T-helper 2 cell treated with Interferon-gamma antibody and Interleukin-4, amounts not matched to agents 100 ng/mL and 5 ng/mL, for 36 hours (primary cell): ENCODE results near the gene RAB38. TPM values are rescaled to one million over a fixed set of nuclear protein-coding genes. Genes with fewer than 3 reads are reported as not detected.

ENCODE experiments used
- intact Hi-C: fragments of 100-400 bp; cut with micrococcal nuclease; formaldehyde crosslinking; loops from one replicate; pipeline ENCODE4 v1.15.1; 2023
- total RNA-seq: library from RNA; stranded (reverse); gene quantifications from 2 replicates; pipeline ENCODE4 v1.2.3, GENCODE V29; 2022

The RAB38 gene
- total RNA-seq, 1 donor from 2014 or later, result 1.6 TPM

DNA sequence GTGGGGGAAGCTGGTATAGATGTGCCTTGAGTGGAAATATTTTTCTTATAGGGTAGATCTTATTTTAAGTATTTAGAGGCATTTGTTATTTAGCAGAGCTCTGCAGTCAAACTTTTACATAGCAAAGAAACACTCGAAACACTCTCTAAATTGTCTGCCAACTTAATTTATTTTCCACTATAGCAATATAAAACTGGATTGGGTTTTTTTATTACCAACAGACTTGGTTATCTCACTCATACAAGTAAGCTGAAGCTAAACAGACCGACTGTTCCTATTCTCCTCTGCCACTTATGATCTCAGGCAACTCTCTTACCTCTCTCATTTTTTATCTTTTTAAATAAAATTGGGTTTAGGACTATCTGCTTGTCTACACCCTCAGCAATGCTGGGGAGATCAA, 4.6 kb downstream of the RAB38 start:
- intact Hi-C loops, result no loop called here

DNA sequence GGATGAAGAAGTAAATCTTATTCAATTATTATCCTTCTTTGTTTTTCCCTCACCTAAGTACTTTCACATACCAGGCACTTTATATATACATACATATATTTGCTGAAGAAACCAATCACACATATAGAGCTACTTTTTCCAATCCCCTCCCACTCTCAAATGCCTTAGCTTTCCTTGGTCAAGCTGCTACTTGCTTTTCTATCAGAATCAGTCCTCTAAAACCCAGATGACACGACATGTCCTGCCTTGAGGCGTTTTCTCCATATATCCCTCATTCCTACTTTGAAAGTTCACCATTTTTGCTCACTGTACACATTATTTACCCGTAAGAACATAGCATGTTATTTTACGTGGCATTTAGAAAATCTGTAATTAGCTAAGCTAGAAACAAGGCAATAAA, 5.4 kb downstream of the RAB38 start:
- intact Hi-C loops, result no loop called here

DNA sequence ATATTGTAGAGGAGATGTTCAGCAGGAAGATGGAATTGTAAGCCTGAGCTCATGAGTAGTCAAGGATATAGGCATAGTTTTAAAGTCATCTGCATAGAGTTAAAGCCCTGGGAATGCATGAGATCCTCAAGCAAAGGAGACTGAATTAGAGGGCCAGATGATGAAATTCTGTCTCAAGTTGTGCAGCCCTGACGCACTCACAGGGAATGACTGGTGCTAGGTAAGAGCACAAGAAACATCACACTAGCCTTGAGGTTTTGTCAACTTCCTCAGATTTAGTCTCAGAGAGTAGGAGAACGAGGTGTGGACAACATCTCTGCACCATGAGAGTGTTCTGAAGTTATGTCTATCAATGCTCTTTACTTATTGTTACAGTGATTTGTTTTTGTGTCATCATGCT, 5.8 kb downstream of the RAB38 start:
- intact Hi-C loops, result no loop called here

DNA sequence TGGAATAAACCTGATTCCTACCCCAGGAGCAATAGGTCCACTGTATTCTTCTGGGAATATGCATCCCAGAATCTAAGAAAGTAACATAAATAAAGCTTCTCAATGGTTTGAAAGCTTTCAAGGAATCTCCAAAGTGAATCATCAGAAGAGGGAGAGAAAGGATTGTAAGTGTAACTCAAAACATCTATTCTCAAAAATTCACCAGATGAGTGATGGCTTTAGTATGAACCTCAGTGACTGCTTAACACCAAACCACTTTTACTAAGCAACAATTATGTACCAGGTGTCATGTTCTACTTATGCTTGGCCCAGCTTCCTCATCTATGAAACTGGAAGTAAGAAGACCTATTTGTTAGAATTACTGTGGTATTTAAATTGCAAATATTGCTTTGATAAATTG, 7.4 kb downstream of the RAB38 start:
- intact Hi-C loops, result no loop called here

DNA sequence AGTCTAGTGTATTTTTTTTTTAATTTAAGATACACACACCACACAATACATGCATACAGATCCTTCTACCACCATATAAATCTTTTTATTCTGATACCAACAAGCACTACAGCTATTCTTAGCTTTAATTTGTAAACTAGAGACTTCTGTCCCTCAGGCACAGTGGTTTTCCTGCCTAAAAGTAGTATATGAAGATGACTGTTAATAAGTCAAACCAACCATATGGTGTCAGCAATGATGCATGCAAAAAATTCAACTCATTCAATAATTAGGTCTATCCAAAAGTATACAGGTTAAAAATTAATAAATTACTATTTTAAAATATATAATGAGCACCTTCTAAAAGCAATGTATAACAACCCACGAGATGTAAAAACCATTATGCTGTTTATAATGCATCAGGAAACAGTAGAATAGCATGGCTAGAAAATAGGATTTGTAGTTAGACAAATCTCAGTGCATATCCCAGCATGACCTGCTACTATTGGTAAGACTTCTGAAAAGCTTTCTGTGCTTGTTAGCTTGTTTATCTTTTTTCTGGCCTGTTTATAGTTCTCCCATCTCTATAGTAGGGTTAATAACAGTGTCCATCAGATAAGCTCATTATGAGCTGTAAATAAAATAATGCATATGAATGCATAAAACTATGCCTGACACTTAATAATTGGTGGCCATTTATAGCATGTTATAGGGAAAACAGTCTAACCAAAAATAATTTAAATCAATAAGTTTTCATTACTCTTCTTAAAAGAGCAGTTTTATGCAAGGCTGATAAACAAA, 10.2 kb downstream of the RAB38 start:
- intact Hi-C loops, result no loop called here

DNA sequence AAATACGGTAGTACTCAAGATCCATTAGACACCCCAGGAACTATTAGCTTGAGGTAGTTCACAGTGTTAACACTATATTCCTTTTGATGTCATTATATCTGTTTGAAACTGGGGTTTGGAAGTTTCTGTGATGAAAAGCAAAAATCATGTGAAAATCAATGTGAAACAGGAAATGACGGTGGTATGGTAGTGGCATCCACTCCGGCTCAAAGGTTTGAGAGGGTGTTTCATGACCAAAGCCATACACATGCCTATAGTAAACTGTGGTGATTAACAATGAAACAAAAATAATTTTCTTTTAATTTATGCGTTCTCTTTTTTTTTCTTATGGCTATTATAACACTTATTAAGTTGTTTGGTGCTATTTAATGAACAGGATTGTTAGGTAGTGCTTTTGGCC, 10.9 kb downstream of the RAB38 start:
- intact Hi-C loops, result no loop called here

DNA sequence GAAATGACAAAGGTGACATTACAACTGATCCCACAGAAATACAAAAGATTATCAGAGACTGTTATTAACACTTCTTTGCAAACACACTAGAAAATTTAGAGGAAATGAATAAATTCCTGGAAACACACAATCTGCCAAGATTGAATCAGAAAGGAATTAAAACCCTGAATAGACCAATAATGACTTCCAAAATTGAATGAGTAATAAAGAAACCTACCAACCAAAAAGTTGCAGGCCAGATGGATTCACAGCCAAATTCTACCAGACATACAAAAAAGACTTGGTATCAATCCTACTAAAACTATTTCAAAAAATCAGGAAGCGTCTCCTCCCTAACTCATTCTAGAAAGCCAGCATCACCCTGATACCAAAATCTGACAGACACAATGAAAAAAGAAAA, 17.2 kb downstream of the RAB38 start:
- intact Hi-C loops, result no loop called here

DNA sequence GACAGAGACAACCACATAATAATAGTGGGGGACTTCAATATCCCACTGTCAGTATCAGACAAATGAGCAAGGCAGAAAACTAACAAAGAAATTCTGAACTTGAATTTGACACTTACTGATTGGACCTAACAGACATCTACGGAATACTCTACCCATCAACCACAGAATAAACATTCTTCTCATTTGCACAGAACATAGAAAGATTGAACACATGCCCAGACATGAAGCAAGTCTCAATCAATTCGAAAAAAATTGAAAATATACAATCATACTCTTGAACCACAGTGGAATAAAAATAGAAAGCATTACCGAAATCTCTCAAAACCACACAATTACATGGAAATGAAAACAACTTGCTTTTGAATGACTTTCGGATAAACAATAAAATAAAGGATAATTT, 17.9 kb downstream of the RAB38 start:
- intact Hi-C loops, result no loop called here

DNA sequence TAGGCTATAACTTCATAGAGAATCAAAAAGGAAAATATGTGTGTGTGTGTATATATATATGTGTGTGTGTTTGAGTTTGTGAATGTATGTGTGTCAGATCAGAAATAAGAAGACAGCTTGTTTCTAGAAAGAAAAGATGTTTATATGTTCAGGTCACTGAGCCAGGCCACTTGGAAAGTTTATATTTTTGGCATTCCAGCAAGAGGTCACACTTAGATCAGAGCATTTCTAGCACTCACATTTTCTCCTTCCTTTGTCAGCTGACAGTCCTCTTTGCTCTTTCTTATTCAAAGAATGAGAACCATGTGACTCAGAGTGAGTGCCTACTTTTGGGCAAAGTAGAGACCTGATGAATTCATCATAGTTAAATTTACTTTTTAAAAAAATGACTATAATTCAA, 22.9 kb downstream of the RAB38 start:
- intact Hi-C loops, result no loop called here

DNA sequence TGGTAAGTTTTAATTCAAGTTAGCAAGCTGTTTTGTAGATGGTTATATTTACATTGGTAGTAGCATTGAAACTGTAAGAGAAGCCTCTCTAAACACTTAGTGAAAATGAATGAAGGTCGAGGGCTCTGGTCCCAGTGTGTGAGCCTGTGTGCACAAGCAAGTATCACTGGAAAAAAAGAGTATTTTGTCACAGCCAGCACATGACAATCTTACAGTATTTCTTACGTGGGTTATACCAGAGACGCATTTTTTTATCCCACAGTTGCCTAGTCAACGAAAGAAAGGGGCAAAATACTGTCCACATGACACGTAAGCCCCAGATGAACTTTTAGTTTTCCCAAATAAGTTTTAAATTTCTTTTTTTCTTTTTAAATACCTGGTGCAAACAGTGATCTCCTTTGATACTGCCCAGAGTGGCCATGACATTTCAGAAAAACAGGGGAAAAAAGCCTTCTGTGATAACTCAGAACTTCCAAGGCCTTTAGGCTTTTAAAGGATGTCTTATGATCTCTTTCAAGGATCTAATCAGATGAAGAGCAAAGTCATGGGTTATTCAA, 23.5 kb downstream of the RAB38 start:
- intact Hi-C loops, result no loop called here

DNA sequence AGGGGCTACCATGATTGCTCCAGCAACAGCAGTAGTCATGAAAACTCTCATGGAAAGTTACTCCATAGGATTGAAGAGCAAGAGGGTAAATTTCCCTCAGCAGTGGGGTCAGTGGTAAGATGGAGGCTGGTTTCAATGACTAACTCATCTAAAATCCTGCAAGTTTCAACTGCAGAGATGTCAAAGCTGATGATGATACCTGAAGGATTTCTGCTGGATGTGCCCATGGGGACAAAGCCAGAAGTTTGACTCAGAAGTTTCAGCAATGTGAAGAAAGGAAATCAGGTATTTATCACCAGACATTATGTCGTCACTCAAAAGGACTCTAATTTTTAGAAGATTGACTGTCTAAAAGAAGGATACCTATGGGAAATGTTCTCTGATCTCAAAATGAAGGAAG, 29.1 kb downstream of the RAB38 start:
- intact Hi-C loops, result no loop called here

DNA sequence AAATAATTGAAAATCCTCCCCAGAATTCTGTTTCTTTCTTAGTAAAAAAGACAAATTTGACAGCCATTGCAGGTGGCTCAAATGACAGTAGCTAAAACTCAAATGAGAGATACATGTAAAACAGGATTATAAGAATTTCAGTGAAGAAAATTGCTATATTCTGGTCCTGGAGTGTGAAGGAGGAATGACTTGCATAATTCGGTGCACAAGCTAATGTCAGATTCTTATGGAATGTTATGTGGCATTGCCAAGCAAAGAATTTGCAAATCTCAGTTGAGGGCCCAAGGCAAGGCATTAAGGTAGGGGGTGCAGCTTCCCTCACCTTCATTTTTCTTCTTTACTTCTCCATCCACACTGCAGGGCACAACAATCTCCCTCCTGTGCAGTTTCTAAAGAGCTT, 35.4 kb downstream of the RAB38 start:
- intact Hi-C loops, result no loop called here

DNA sequence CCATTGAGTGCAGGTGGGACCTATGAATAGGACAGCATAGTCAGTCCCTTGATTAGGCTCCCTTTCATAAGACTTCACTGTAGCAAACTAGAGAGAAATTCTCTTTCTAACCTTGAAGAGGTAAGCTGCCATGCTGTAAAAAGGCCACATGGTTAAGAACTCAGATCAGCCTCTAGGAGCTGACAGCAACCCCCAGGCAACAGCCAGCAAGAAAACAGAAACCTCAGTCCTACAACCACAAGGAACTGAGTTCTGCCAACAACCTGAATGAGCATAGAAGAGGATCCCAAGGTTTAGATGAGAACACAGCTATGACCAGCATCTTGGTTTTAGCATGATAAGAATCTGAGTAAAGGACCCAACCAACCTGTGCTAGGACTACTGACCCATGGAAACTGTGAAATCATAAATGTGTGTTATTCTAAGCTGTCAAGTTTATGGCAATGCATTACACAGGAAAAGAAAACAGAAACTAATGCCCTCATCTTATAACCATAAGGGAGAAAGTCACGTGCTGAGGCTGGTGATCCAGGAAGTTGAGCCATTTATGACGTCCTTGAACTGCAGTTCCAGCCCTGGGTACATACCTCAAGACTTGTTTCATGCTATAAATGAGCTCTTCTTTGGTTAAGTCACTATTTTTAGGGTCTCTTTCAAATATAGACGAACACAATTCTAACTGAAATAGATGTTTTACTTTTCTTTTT, 43.3 kb downstream of the RAB38 start:
- intact Hi-C loops, result no loop called here

DNA sequence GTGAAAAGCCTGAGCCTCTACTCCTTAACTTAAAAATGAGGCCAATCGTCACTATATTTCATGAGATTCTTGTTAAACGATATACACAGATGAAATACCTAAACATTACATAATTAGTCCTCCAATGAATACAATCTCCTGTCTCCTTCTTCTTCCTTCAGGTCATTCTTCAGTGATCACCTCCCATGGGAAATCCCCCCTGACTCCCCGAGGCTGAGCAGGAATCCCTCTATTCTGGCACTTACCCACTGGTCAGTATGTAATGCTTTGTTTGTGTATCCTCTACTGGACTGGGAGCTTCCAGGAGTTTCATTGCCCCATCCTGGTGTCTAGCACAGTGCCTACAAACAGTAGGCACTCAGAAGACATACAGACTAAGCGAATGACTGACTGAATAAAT, 52.3 kb downstream of the RAB38 start:
- intact Hi-C loops, result no loop called here

DNA sequence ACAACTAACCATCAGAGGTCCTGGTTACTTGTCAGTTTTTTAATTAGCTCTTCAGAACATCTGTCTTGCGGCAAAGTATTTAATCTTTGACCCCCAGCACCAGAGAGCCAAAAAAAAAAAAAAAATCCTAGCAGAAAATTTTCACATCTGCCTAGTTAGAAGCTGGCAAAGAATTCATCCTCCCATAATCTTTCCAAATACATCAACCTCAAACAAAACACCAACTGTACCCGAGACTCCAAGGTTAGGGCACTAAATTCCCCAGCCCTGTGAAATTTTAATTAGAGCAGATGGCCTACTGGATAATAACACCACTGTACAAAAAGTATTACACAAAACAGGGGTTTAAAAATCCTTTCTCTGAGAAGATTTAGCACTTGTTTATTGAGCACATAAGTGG, 55.7 kb downstream of the RAB38 start:
- intact Hi-C loops, result no loop called here

DNA sequence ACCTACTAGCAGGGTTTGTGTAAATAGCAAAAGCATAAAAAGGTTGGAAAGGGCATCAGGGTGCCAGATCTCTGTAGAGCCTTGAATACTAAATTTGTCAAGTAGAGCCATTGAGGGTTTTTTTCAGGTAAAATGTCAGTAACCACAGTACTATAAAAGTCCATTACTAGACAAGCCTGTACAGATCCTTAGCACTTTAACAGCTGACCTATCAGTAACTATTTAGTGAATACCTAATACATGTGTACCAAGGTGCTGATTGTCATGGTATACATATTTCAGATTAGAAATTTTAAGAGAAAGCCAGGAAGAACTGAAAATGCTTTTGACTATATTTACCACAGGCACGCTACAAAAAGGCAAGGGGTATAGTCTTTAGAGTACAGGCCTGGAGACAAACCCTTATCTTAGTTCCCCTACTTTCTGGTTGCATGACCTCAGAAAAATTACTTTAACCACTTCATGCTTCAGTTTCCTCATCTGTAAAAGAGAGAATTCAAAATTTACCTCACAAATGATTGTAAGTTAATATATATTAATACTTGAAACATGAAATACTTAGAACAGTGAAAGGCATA, 57.9 kb downstream of the RAB38 start:
- intact Hi-C loops, result no loop called here

DNA sequence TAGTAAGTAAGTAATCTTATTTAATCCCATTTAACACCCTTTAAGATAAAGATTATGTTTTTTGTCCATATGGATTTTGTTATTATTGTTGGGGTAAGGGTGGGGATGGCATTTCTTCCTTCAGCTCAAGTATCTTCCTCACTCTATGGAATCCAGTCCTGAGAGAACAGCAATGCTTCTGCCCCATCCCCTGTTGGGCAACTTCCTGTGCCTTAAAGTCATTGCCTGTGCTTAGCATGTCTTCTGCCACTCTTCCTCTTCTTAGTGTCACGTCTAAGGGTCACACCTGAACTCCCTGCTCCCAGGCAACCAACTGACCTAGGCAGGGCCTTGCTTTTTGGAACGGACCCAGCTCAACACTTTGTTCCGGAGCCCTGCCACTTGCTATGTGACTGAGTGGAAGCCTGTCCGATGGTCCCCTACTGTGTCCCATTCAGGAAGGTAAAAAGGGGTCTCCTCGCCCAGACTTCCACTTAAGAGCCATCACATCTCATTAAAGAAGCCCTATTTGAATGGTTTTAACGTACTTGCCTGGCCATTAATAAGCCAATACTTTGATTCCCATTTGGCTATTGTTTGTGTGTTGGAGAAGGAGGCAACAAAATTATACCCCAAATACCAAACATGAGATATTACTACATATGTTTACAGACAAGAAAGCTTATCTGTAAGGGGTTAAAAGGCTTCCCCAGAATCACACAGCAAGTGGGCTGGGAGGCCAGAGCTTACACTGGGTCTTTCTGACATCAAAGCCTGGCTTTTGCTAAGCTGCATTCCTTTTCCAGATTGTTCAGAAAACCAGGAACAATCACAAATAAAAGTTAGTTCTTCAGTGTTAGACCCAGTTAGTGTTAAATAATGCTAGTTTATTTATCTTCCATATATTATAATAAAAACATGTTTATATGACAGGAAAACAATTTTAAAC, 59.2 kb downstream of the RAB38 start:
- intact Hi-C loops, result no loop called here

DNA sequence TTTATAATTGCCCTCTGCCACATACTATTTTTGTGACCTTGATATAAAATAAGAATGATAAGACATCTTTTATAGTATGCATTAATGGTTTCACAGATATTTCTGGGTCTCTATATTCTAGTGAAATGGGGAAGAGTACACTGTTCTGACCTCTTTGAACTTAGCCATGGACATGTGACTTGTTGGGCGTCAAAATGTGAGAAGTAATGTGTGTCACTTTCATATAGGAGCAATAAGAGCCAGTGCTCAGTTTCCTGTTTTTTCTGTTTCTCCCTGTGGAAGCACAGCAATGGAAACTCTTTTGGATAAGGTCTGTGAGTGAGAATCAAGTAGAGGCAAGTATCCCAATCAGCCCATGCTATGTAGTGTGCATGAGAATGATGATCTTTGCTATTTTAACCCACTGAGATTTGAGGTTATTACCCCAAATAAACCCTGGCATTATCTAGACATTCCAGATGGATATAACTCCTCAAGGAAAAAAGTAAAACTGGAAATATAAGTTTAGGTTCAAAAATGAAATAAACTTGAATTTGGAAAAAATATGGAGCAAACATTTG, 60.7 kb downstream of the RAB38 start:
- intact Hi-C loops, result no loop called here

DNA sequence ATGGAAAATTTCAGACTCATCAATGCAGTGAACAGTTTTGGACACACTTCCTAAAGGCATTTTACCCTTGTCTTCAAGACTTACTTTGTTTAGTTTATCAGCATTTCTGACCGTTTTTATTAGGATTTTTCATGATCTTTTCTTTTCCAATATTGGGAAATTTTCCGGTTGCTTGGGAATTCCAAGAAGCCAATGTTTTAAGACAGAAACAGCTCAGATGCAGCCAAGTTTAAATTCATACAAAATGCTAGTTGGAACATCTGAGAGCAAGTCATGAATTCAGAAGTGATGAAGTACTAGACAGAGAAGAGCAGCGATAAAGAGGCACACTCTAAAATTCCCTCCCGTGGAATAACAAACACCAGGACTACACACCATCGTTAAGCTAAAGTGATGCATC, 68.6 kb downstream of the RAB38 start:
- intact Hi-C loops, result no loop called here

DNA sequence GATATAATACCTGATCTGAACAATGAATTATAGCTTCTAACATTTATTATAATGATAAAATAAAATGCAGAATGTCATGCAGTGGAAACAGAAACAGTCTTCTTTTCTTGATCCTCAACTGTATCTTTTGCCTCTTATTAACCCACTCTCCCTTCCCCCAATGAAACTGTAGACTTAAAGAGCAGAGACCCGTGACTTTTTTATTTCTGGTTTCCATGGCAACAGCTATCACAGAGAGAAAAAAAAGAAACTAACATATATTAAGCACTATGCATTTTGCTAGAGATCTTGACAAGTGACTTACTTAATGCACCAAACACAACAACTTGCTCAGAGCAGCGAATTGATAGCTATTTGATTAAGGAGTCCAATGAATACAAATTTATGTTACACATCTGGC, 69.3 kb downstream of the RAB38 start:
- intact Hi-C loops, result no loop called here

DNA sequence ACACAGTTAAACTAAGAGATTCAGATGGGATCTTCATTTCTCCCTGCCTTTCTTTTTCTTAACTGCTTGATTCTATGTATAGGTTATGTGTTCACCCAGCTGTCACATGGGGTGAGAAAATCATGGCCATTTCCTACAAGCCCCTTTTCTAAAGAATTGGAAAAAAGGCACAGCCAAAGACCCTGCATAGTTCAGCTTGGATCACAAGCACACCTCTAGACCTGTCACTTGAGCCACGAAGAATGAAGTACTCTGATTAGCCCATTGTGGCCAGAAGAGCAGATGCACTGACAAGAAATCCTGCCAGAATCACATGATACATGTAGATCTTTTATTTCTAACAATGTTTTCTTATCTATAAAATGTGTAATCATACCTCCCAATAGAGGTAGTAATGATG, 69.7 kb downstream of the RAB38 start:
- intact Hi-C loops, result no loop called here
